H1 (cell line): Measurements from ENCODE around the gene PEPD. TPM values are rescaled to one million over a fixed set of nuclear protein-coding genes. Genes with fewer than 3 reads are reported as not detected.

Source experiments
- CTBP2 ChIP-seq: IDR thresholded peaks from 2 replicates; pipeline ENCODE4 v1.7.0; 2011; ENCODE audit warnings: borderline replicate concordance, mild to moderate bottlenecking, moderate library complexity, mixed read lengths, low read length; ENCODE audit not compliant: insufficient read depth, insufficient read length
- JUND ChIP-seq: IDR thresholded peaks from 2 replicates; pipeline ENCODE4 v1.6.1; 2011; ENCODE audit warnings: mild to moderate bottlenecking, improper control_type of control experiment, low read length
- RBBP5 ChIP-seq: IDR thresholded peaks from 2 replicates; pipeline ENCODE4 v1.7.1; 2012; ENCODE audit warnings: low read depth, mild to moderate bottlenecking, inconsistent platforms, low read length, moderate library complexity, borderline replicate concordance
- TEAD4 ChIP-seq: IDR thresholded peaks from 2 replicates; pipeline ENCODE4 v1.6.1; 2012; ENCODE audit warnings: low read depth, low read length, inconsistent platforms, mixed read lengths
- polyA plus RNA-seq, 7 experiments: library from polyadenylated mRNA; depleted of rRNA in 3 of 7; stranded (reverse) in 5 of 7; unstranded in 2 of 7; fragments of >200 nt in 5 of 7; fragments of 200-250 nt in 2 of 7; gene quantifications; 1 replicate in 5 of 7; 2 replicates in 1 of 7; 4 replicates in 1 of 7; pipeline versions ENCODE4 v1.2.1 to v1.2.3, GENCODE V29; 2011 to 2013; ENCODE audit warnings: missing spikeins in 2 of 7, mixed read lengths in 2 of 7
- total RNA-seq: library from RNA; stranded (reverse); fragmentation: NEBNext Ultra II Directional; extraction: Animal tissue kit (Norgen Biotek cat#: 25700); gene quantifications from 2 replicates; pipeline ENCODE4 v1.2.1, GENCODE V29; 2021
- TF ChIP-seq, protein P1 (sequence below): IDR thresholded peaks from 2 replicates; pipeline ENCODE4 v1.6.1; 2011; ENCODE audit warnings: low read depth, mild to moderate bottlenecking, low read length; ENCODE audit not compliant: insufficient read depth

The PEPD gene
- total and polyA plus RNA-seq, 2 of the 8 experiments (the other 6 are each of a cell fraction or from before 2014, with no cell fraction given): 84.1 to 178 TPM

DNA sequence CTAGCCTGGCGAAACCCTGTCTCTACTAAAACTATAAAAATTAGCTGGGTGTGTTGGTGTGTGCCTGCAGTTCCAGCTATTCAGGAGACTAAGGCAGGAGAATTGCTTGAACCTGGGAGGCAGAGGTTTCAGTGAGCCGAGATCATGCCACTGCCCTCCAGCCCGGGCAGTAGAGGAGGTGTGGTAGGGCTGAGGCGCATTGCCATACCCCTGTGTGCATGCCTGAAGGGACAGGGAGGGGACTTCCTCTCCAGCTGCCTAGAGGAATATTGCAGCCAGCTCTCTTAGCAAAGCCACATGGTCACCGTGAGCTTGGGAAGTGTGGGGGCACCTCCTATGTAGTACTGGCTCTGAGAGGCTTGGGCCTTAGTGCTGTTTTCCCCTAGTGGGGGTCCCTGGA lies 29.2 kb upstream of the PEPD start (continued):
- TF ChIP-seq, protein P1, sequence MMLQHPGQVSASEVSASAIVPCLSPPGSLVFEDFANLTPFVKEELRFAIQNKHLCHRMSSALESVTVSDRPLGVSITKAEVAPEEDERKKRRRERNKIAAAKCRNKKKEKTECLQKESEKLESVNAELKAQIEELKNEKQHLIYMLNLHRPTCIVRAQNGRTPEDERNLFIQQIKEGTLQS: no peak
- TF ChIP-seq RBBP5 (no peak), CTBP2 (no peak), TEAD4 (no peak), JUND (no peak)
- TF ChIP-seq, all 59 proteins: peak for 0
